GM12892 (cell line): Measurements from ENCODE around the gene ZNF865.

Experiments
- POLR2A ChIP-seq: IDR thresholded peaks from 2 replicates; pipeline ENCODE4 v1.6.1; 2011; ENCODE audit warnings: low read depth, low read length, control low read depth
- POLR2AphosphoS5 ChIP-seq: IDR thresholded peaks from 2 replicates; pipeline ENCODE4 v1.6.1; 2011; ENCODE audit warnings: low read depth, low read length, control low read depth

GRCh38 chr19:55625004-55625326 lies 19.5 kb downstream of the ZNF865 start:
- no peak for TF ChIP-seq POLR2A
- TF ChIP-seq POLR2AphosphoS5 = no peak
